GDM1 (cell line): ENCODE data around the gene RALB.

Experiments
- DNase-seq: peaks from one replicate; lab custom pipeline; 2025; lab: John Stamatoyannopoulos, UW

The RALB gene

GRCh38 chr2:120262761-120263428, 10.2 kb downstream of the RALB start:
- DNase-seq = no peak

DNA sequence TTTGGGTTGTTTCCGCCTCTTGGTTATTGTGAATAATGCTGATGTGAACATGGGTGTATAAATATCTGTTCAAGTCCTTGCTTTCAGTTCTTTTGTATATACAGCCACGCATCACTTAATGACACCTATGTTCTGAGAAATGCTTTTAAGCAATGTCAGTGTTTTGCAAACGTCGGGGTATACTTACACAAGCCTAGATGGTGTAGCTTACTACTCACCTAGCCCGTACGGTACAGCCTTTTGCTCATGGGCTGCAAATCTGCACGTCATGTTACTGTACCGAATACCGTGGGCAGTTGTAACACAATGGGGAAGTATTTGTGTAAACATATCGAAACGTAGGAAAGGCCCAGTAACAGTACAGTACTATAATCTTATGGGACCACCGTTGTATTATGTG, 12.4 kb downstream of the RALB start:
- DNase-seq = no peak

DNA sequence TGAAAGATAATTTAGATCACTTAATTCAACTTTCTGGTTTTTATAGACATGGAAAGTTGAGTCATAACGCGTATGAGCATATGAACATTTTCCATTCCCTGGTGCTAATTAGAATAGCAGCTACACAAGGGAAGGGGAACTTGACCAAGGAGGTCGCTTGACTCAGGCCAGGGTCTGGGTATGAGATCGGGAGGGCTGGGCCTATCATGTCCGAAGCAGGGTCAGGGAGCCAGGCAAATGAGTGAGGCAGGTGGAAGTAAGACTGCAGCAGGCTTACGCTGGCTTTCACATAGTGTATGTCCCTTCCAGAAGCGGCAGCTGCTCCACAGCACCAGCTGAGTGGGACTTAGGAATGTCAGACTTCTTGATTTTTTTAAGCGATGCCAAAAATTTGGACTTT, 14.7 kb downstream of the RALB start:
- no peak for DNase-seq

DNA sequence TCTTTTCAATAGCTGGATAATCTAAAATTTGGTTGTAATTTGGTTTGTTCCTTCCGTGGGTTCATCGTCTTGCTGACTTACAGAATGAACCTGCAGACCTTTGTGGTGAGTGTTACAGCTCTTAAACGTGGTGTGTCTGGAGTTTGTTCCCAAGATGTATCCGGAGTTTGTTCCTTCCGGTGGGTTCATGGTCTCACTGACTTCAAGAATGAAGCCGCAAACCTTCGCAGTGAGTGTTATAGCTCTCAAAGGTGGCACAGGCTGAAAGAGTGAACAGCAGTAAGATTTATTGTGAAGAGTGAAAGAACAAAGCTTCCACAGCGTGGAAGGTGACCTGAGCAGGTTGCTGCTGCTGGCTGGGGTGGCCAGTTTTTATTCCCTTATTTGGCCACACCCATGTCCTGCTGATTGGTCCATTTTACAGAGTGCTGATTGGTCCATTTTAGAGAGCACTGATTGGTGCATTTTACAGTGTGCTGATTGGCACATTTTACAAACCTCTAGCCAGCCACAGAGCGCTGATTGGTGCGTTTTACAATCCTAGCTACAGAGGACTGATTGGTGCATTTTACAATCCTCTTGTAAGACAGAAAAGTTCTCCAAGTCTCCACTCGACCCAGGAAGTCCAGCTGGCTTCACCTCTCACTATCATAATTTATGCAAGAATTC, 16.6 kb downstream of the RALB start:
- DNase-seq = peak; percentile 81

DNA sequence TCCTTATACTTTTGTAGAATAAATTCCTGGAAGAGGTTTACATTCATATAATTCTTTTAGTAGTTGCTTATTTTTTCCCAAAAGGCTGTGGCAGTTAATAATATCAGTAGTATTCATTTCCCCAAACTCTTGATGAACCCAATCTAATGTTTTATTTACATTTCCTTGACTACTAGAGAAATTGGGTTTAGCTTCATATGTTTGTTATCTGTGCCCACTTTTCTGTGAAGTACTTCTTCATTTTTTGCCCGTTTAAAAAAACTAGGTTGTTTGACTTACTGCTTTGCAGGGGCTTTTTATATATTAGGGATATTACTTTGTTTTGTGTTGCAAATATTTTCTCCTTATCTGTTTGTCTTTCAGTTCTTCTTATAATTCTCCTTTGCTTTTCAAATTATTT, 17.2 kb downstream of the RALB start:
- no peak for DNase-seq

DNA sequence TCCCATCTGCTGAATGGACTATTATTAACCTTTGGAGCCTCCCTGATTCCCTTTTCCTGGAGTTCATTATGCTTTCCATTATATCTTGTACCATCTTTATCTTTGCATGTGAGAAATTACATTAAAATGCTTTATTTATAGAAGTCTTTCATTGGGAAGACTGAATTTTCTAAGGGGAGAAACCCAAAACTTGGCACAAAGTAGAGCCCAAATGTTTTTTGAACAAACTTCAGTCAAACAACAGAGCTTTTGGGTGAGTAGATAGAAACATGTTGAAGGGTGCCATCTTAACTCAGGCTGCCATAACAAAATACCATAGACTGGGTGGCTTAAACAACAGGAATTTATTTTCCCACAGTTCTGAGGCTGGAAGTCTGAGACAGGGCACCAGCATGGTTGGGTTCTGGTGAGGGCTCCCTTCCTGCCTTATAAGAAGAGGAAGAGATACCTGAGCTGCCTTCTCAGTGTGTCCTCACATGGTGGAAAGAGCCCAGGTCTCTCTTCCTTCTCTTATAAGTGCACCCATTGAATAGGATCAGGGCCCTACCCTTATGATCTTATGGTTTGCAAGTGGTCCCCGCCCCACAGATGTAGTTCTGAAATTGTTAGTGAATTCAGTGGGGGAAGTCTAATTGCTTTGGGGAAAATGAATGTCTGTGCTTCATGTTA, 19.2 kb downstream of the RALB start:
- DNase-seq = no peak

DNA sequence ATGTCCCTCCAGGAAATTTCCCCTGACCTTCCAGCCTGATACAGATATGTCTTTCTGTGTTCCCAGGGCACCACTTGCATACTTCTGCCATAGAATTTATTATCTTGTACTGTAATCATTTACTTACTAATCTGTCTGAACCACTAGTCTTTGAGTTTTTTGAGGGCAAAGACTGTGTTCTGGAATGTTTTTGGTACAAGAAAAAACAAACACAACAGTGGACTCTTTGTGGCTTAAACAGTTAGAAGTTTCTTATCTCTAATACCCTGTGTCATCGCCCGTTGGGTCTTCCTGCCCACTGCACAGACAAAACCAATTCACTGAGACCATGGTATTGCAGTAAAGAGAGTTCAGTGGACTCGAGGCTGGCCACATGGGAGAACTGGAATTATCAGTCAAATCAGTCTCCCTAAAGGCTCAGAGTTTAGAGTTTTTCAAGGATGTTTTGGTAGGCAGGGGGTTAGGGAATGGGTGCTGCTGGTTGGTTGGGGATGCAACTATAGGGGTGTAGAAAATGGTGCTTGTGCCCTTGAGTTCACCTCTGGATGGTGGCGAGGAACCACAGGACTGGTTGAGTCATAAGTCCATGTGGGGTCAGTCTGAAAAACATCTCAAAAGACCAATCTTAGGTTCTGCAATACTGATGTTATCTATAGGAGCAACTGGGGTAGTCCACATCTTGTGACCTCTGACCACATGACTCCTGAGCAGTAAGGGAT, 20.3 kb downstream of the RALB start:
- DNase-seq = no peak

GRCh38 chr2:120275617-120276400, 23.2 kb downstream of the RALB start:
- DNase-seq = no peak

DNA sequence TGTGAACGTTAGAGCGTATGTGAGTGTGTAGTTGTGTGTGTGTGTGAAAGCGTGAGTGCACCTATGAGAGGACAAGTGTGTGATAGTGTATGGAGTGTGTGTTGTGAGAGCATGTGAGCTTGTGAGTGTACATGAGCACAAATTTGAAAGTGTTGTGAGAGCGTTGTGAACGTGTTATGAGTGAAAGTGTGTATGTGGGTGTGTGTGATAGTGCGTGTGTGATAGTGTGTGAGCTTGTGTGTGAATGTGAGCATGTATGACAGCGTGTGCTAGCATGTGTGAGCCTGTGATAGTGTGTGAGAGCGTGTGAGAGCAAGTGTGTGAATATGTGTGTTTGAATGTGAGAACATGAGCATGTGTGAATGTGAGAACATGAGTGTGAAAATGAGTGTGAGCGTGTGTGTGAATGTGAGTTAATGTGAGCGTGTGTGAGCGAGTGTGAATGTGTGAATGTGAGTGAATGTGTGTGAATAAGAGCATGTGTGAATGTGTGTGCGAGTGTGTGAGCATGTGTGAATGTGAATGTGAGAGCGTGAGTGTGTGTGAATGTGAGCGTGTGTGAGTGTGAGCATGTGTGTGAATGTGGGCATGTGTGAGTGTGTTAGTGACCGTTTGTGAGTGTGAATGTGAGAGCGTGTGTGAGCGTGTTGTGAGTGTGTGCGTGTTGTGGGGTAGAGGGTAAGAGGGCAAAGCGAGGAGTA, 25.0 kb downstream of the RALB start:
- no peak for DNase-seq

DNA sequence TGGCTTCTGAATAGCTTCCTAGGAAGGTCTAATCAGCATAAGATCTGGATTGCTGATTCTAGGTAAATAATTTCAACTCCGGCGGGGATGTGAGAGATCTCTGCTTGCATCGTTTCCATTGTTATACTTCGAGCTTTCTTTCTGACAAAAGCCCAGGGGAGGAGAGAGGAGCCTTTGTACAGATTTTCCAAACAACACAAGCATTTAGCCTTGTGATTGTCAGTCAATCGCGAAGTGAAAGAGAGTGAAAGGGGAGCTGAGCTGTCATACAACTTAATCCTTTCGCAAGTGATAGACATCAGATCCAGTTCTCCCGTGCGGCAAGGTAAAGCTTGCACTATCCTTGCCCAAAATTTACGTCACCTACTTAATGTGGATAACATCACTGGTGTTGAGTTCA, 26.2 kb downstream of the RALB start:
- no peak for DNase-seq

DNA sequence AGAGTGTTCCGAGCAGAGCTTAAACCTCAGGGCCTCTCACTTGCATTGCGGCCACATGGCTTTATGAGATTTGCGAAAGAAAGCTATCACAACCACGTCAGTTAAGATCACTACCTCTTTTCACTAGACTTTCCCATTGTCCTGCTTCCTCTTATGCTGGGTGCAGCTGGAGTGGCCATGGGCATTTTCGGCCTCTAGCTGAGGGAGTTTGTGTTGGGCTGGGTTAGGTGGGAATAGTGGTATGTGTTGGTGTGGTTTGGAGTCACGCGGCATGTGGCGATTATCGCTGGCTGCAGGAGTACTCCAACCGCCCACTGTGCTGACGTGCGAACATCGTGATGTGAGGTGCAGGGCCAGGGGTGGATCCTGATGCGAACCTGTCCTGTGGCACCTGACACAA, 27.1 kb downstream of the RALB start:
- DNase-seq = no peak

DNA sequence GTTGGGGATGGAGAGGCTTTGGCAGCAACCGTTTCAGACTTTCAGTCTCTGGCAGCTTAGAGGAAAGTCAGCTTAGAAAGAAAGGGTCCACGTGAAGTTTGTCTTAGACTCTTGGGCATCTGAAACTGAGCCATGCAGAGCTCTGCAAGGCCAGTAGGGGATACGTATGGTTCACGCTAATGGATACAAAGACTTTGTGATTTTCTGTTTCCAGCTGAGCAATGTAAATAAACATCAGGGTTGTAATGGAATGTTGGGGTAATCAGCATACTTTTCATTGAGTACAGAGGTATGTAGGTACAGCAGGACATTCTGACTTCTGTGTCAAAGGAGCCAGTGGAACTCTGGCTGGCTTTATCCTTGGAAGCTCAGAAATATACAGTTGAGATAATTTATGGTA, 31.0 kb downstream of the RALB start:
- DNase-seq = no peak

- no peak for DNase-seq
Measured at GRCh38 chr2:120285056-120285455, 32.4 kb downstream of the RALB start.

- DNase-seq = peak; percentile 11
Measured at GRCh38 chr2:120287183-120288015, 34.7 kb downstream of the RALB start.

DNA sequence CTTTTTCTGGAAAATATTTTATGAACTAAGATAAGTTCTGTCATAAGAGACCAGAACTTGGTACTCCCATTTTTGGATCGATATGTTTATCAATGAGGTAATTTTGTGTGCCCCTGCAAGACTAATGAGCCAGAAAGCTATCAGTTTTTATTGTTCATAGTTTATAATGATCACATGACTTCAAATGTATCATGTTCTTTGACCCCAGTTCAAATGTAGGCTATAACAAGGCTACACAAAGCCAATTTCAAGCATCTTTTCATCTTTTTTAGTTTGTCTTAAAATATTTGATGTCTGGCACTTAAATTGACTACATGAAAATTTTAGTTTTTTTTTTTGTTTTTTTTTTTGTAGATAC, 35.3 kb downstream of the RALB start:
- no peak for DNase-seq

GRCh38 chr2:120289221-120289906, 36.7 kb downstream of the RALB start:
- no peak for DNase-seq

- DNase-seq = no peak
Measured at GRCh38 chr2:120290737-120291136, 38.1 kb downstream of the RALB start.

GRCh38 chr2:120291401-120292311, 39.0 kb downstream of the RALB start:
- no peak for DNase-seq
